ENCODE results near the gene OTP. TPM values are rescaled to one million over a fixed set of nuclear protein-coding genes. Genes with fewer than 3 reads are reported as not detected.

The OTP gene
- total and polyA plus RNA-seq, 2 donors (not counting 1 experiment from before 2014, with no cell fraction given), result 0.03 TPM; not detected in 1

- Mint-ChIP-seq H3K4me3 (no peak overlapping the region), H3K9me3 (ENCODE audit: insufficient read depth) (peaks cover 6% of the 10 kb centered on the region), H3K27me3 (peaks cover 38% of the 10 kb centered on the region), H3K27ac (no peak overlapping the region), H3K4me1 (no peaks in the 10 kb centered on the region)
- Histone ChIP-seq H3K4me3 (ENCODE audit: control extremely low read depth in 1 of 5, extremely low read depth in 1 of 5, insufficient read depth in 1 of 5, low read depth in 2 of 5, low read length in 4 of 5) (no peak overlapping the region), H2AFZ (ENCODE audit: insufficient read depth, low read depth, low read length, poor library complexity, severe bottlenecking) (no peak overlapping the region), H3K4me2 (replicated peaks; ENCODE audit: low read depth, low read length, poor library complexity, severe bottlenecking) (no peak overlapping the region), H3K27me3 (replicated peaks in 1 of 4; ENCODE audit: control extremely low read depth in 1 of 4, control insufficient read depth in 3 of 4, insufficient read depth in 4 of 4, low read length in 3 of 4) (peaks cover 0 to 5% (median 0%) of the 10 kb centered on the region in 4 experiments), H4K20me1 (ENCODE audit: control insufficient read depth, insufficient read depth, low read length, poor library complexity, severe bottlenecking) (no peaks in the 10 kb centered on the region), H3K36me3 (replicated peaks in 1 of 2; ENCODE audit: control extremely low read depth in 1 of 2, control insufficient read depth in 1 of 2, extremely low read depth in 1 of 2, insufficient read depth in 2 of 2, low read length in 1 of 2) (no peaks in the 10 kb centered on the region), H3K9ac (ENCODE audit: low read length) (no peak overlapping the region), H3K4me1 (ENCODE audit: control insufficient read depth in 2 of 2, insufficient read depth in 2 of 2, low read length in 2 of 2) (no peaks in the 10 kb centered on the region), H3K79me2 (ENCODE audit: control insufficient read depth, insufficient read depth, low read length) (no peaks in the 10 kb centered on the region), H3K9me3 (ENCODE audit: control extremely low read depth in 1 of 3, control insufficient read depth in 2 of 3, insufficient read depth in 1 of 3, low read length in 2 of 3) (peaks cover 0 to 2% (median 0%) of the 10 kb centered on the region in 3 donors), H3K27ac (ENCODE audit: low read length in 2 of 2) (no peak overlapping the region)
- POLR2A ChIA-PET, result no interaction called here
- intact Hi-C loops (cut with micrococcal nuclease), result no loop called here
- no peak for TF ChIP-seq CTCF (IDR thresholded peaks at IDR 0.05)
- no peak for TF ChIP-seq EZH2 (IDR thresholded peaks at IDR 0.05; ENCODE audit: borderline replicate concordance, insufficient read depth, low read depth, low read length, poor library complexity, severe bottlenecking)
- DNase-seq, result no peak
- ATAC-seq (ENCODE audit: low read depth), result no peak
- CTCF ChIA-PET, result no interaction called here
- WGBS (ENCODE audit: insufficient coverage), result no CpG with 5 or more reads among the region's 2 CpGs
These were observed 38.8 kb downstream of the OTP start for GRCh38 chr5:77599679-77600078.

GRCh38 chr5:77590347-77590746, 48.2 kb downstream of the OTP start:
- Histone ChIP-seq H3K4me3 (ENCODE audit: control extremely low read depth in 1 of 5, extremely low read depth in 1 of 5, insufficient read depth in 1 of 5, low read depth in 2 of 5, low read length in 4 of 5) (no peak overlapping the region), H4K20me1 (ENCODE audit: control insufficient read depth, insufficient read depth, low read length, poor library complexity, severe bottlenecking) (no peaks in the 10 kb centered on the region), H3K27ac (ENCODE audit: low read length in 2 of 2) (no peak overlapping the region), H3K4me2 (replicated peaks; ENCODE audit: low read depth, low read length, poor library complexity, severe bottlenecking) (peak overlapping the region; percentile 33), H3K79me2 (ENCODE audit: control insufficient read depth, insufficient read depth, low read length) (no peaks in the 10 kb centered on the region), H3K36me3 (replicated peaks in 1 of 2; ENCODE audit: control extremely low read depth in 1 of 2, control insufficient read depth in 1 of 2, extremely low read depth in 1 of 2, insufficient read depth in 2 of 2, low read length in 1 of 2) (no peaks in the 10 kb centered on the region), H3K4me1 (ENCODE audit: control insufficient read depth in 2 of 2, insufficient read depth in 2 of 2, low read length in 2 of 2) (peaks cover 6 to 8% of the 10 kb centered on the region in 2 donors), H3K27me3 (replicated peaks in 1 of 4; ENCODE audit: control extremely low read depth in 1 of 4, control insufficient read depth in 3 of 4, insufficient read depth in 4 of 4, low read length in 3 of 4) (peaks cover 0 to 8% (median 3%) of the 10 kb centered on the region in 4 experiments), H3K9ac (ENCODE audit: low read length) (no peak overlapping the region), H2AFZ (ENCODE audit: insufficient read depth, low read depth, low read length, poor library complexity, severe bottlenecking) (no peak overlapping the region), H3K9me3 (ENCODE audit: control extremely low read depth in 1 of 3, control insufficient read depth in 2 of 3, insufficient read depth in 1 of 3, low read length in 2 of 3) (no peaks in the 10 kb centered on the region)
- ChIA-PET CTCF (interaction anchor here (0.7 kb wide), 1 partner anchor 8 kb away, joined by 3 read pairs; no protein-coding TSS in a partner anchor), POLR2A (no interaction called here)
- intact Hi-C loops (cut with micrococcal nuclease), result no loop called here
- no peak for TF ChIP-seq CTCF (IDR thresholded peaks at IDR 0.05)
- TF ChIP-seq EZH2 (IDR thresholded peaks at IDR 0.05; ENCODE audit: borderline replicate concordance, insufficient read depth, low read depth, low read length, poor library complexity, severe bottlenecking), result no peak
- H3K27ac Mint-ChIP-seq, result no peak overlapping the region
- peaks cover 11% of the 10 kb centered on the region for H3K4me1 Mint-ChIP-seq
- H3K4me3 Mint-ChIP-seq, result peak overlapping the region; percentile 20
- DNase-seq (peak; percentile 53), ATAC-seq (ENCODE audit: low read depth) (peak; percentile 76)
- 0% methylated on average over 2 of the region's 3 CpGs for WGBS (ENCODE audit: insufficient coverage)
- H3K27me3 Mint-ChIP-seq, result peaks cover 14% of the 10 kb centered on the region
- H3K9me3 Mint-ChIP-seq (ENCODE audit: insufficient read depth), result peaks cover 4% of the 10 kb centered on the region
